ENCODE data around the gene CYP4B1. TPM values are rescaled to one million over a fixed set of nuclear protein-coding genes. Genes with fewer than 3 reads are reported as not detected.

Gene CYP4B1
- polyA plus RNA-seq, 4 donors = 1.6 to 5.5 (median 2.0) TPM

GRCh38 chr1:46790446-46791101 is 8.3 kb upstream of the CYP4B1 start:
- no peak for DNase-seq (ENCODE audit: low read depth in 4 of 4, low spot score in 3 of 4)

GRCh38 chr1:46793126-46793525 is 5.7 kb upstream of the CYP4B1 start:
- no peak for DNase-seq (ENCODE audit: low read depth in 4 of 4, low spot score in 3 of 4)

- DNase-seq (ENCODE audit: low read depth in 4 of 4, low spot score in 3 of 4) = no peak
Observed at GRCh38 chr1:46797696-46798470, 963 bp upstream of the CYP4B1 start.

GRCh38 chr1:46800742-46801141 is 1.9 kb downstream of the CYP4B1 start:
- DNase-seq (ENCODE audit: low read depth in 4 of 4, low spot score in 3 of 4) = no peak

GRCh38 chr1:46801323-46802055 is 2.6 kb downstream of the CYP4B1 start:
- no peak for DNase-seq (ENCODE audit: low read depth in 4 of 4, low spot score in 3 of 4)

- DNase-seq (ENCODE audit: low read depth in 4 of 4, low spot score in 3 of 4) = no peak
Observed at GRCh38 chr1:46802081-46802480, 3.2 kb downstream of the CYP4B1 start.

- DNase-seq (ENCODE audit: low read depth in 4 of 4, low spot score in 3 of 4) = no peak
Observed at GRCh38 chr1:46802901-46803574, 4.2 kb downstream of the CYP4B1 start.

- no peak for DNase-seq (ENCODE audit: low read depth in 4 of 4, low spot score in 3 of 4)
Observed at GRCh38 chr1:46804027-46804889, 5.4 kb downstream of the CYP4B1 start.

GRCh38 chr1:46804926-46805325 is 6.1 kb downstream of the CYP4B1 start:
- DNase-seq (ENCODE audit: low read depth in 4 of 4, low spot score in 3 of 4) = no peak

GRCh38 chr1:46805755-46806154 is 6.9 kb downstream of the CYP4B1 start:
- DNase-seq (ENCODE audit: low read depth in 4 of 4, low spot score in 3 of 4) = no peak

GRCh38 chr1:46806196-46807020 is 7.6 kb downstream of the CYP4B1 start:
- peak in 1 of 4 donors; percentile 16 for DNase-seq (ENCODE audit: low read depth in 4 of 4, low spot score in 3 of 4)

GRCh38 chr1:46807046-46807972 is 8.5 kb downstream of the CYP4B1 start:
- DNase-seq (ENCODE audit: low read depth in 4 of 4, low spot score in 3 of 4) = no peak

- no peak for DNase-seq (ENCODE audit: low read depth in 4 of 4, low spot score in 3 of 4)
Observed at GRCh38 chr1:46809071-46809470, 10.2 kb downstream of the CYP4B1 start.

GRCh38 chr1:46809904-46810303 is 11.1 kb downstream of the CYP4B1 start:
- DNase-seq (ENCODE audit: low read depth in 4 of 4, low spot score in 3 of 4) = no peak

- DNase-seq (ENCODE audit: low read depth in 4 of 4, low spot score in 3 of 4) = no peak
Observed at GRCh38 chr1:46810596-46810995, 11.8 kb downstream of the CYP4B1 start.

- no peak for DNase-seq (ENCODE audit: low read depth in 4 of 4, low spot score in 3 of 4)
Observed at GRCh38 chr1:46811053-46811452, 12.2 kb downstream of the CYP4B1 start.

GRCh38 chr1:46812065-46812963 is 13.5 kb downstream of the CYP4B1 start:
- DNase-seq (ENCODE audit: low read depth in 4 of 4, low spot score in 3 of 4) = no peak

All from left renal pelvis (tissue), 4 donors.